PC-3 (cell line): ENCODE results near the gene INO80B.

Source experiments
- EZH2phosphoT487 ChIP-seq: fragments of 300-600 bp; sonication (generic); IDR thresholded peaks from 2 replicates; pipeline ENCODE4 v1.6.1; 2018; ENCODE audit warnings: mild to moderate bottlenecking, antibody characterized with exemption, low read length, borderline replicate concordance
- TF ChIP-seq, protein P1 (sequence below): fragments of 300-600 bp; sonication (generic); conservative IDR thresholded peaks from 2 replicates; pipeline ENCODE4 v1.5.1; 2017; ENCODE audit warnings: antibody characterized with exemption, low read depth, mild to moderate bottlenecking, low read length

DNA sequence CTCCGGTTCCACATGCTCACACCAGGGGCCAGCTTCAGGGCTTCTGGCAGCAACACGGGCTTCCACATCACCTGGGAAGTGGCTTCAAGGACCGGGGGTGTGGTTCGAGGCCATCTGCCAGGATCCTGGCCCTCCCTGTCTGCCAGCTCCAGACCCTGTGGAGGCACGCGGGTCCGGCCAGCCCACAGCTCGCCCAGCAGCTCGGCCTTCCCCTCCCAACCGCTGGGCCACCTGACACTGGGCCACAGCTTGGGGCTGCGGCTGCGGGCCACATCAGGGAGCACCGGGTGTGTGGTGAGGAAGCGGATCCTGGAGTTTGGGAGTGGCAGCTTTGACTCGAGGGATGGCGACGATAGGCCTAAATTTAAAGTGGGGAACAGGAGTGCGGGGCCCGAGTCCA lies 40.4 kb upstream of the INO80B start:
- TF ChIP-seq, protein P1, sequence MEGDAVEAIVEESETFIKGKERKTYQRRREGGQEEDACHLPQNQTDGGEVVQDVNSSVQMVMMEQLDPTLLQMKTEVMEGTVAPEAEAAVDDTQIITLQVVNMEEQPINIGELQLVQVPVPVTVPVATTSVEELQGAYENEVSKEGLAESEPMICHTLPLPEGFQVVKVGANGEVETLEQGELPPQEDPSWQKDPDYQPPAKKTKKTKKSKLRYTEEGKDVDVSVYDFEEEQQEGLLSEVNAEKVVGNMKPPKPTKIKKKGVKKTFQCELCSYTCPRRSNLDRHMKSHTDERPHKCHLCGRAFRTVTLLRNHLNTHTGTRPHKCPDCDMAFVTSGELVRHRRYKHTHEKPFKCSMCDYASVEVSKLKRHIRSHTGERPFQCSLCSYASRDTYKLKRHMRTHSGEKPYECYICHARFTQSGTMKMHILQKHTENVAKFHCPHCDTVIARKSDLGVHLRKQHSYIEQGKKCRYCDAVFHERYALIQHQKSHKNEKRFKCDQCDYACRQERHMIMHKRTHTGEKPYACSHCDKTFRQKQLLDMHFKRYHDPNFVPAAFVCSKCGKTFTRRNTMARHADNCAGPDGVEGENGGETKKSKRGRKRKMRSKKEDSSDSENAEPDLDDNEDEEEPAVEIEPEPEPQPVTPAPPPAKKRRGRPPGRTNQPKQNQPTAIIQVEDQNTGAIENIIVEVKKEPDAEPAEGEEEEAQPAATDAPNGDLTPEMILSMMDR: no peak
- no peak for TF ChIP-seq EZH2phosphoT487
